ENCODE data around the gene LETM1.

Gene LETM1

DNA sequence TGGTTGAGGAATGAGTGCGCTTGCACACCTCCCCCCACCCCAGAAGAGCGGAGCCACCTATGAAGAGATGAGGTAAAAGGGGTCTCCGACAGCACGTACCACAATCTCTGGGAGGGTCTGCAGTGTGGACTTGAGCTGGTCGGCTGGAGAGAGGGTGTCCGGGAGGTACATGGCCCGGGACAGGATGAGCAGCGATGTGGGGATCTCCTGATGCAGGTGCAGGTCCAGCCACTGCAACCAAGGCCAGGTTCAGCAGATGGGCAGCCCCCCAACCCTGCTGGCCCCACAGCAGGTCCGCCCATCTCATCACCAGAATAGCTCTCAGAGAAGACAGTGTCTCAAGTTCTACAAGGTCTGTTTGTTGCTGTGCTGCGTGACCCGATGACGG, 32.4 kb downstream of the LETM1 start:
- DNase-seq: no peak

- no peak for DNase-seq
Observed at GRCh38 chr4:1822568-1823544, 33.1 kb downstream of the LETM1 start.

DNA sequence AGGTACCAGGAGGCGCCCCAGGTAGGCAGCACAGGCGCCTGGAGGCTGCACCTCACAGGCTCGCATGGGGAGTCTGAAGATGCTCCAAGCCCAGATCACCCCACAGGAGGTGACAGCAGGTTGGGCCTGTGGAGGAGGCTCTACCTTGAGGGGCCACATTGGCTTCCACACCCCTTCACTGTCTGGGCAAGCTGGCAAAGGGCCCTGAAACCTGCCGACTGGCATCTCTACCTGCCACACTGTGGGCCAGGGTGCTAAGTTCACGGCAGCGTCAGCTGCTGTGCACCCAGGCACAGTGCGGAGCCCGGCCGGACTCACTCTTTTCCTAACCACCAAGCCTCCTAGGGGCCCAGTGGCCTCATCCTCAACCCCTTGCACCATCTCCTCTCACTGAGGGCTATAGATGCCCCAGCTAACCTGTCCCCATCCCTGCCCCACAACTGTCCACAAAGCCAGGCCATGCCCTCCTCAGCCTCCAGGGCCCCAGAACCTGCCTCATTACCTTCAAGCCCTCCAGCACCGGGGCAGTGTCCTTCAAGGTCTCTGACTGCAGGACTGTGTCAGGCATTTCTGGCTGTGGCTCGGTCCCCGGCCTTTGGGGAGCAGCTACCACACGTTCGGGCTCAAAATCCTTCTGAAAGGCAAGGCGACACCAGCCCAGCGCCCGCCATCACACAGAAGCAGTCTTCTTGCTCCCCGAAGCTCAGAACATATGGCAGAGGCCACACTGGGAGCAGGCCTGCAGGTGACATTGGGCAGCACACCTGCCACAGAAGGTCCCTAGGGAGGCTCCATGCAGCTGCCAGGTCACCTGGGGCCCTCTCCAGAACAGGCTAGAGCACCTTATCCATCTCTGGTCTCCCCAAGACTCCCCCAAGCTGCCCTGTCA, 34.0 kb downstream of the LETM1 start:
- DNase-seq: no peak

GRCh38 chr4:1819816-1820215, 36.1 kb downstream of the LETM1 start:
- DNase-seq: no peak

DNA sequence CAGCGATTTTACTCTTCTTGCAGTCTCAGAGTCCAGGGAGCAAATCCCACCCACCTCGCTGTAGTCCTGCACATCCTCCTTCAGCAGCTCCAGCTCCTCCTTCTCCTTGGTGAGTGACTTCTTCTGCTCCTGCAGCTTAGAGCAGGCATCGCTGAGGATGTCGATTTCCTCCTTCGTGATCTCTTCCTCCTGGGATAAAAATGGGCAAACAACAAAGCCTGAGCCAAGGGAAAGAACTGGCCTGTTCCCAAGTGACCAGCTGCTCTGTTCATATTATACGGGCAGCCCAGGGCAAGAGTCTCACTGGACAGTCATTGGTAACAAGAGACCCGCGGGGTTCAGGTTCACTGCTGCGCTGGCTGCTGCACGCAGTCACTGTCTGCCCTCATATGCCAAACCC, 36.7 kb downstream of the LETM1 start:
- no peak for DNase-seq

DNA sequence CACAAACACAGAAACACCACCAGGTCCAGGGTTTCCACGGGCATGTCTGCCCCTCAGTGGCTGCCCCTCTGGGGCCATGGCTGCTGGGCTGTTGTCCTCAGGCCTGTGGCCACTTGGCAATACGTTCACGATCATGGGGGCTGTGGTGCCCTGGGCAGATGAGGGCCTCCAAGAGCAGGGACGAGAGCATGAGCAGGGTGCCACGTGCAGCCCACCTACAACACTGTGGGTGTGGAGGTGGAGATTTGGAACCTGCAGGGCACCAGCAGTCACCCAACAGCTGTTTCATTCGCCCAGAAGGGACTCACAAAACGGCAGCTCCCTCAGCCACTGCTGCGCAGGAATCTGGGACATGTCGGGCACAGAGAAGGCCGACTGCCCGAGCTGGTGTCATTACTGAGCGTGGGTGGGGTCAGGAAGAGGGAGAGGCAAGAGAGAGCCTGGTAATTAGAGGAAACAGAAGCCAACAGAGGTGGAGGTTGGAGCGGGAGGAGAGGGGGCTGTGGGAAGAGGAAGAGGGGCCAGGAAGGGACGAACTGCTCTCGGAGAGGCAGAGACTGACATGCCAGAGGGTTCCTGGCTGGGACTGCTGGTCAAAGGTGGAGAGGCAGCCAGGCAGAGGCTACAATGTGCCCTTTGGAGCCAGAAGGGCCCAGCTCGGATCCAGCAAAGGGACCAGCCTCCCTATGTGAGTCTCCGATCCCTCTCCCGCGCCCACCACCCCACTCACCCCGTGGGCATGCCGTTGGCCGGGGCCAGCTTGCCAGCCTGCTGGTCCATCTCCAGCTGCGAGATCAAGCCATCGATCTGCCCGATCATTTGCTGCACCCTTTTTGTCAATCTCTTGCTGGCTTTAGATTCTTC, 39.7 kb downstream of the LETM1 start:
- no peak for DNase-seq

- DNase-seq: no peak
Observed at GRCh38 chr4:1815096-1815996, 40.6 kb downstream of the LETM1 start.

GRCh38 chr4:1814453-1814852, 41.5 kb downstream of the LETM1 start:
- DNase-seq: no peak

DNA sequence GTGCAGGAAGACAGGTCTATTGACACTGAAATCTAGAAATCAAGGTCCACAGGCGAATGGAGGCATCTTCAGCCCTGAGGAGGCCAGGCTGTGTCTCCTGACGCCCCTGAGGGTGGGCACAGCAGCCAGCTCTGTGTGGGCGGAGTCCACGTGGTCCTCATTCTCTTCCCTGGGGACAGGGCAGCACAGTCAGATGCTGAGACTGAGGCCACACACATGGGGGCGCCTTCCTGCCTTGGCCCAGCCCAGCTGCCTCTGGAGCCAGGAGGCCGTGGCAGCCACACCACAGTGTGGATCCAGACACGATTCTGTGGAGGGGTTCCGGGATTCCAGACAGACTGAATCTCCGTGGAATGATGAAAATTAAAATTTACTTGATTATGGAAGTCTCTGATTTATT, 42.0 kb downstream of the LETM1 start:
- no peak for DNase-seq

DNA sequence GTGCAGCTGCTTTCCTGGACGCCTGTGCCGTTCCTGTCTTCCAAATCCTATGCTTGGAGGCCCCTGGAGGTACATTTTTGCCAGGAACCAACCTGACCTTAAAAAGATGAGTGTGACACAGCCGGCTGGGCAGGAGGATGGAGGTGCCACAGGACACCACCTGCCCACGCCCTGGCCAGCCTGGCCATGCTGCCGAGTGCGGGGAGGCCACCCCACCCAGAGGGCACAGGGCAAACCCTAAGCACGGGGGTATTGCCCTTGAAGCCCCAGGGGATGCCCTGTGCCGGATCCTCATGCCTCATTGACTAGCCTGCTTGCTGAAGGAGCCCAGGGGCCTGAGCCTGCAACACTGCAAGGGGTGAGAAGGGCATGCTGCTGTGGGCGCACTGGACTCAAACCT, 42.7 kb downstream of the LETM1 start:
- DNase-seq: no peak

DNA sequence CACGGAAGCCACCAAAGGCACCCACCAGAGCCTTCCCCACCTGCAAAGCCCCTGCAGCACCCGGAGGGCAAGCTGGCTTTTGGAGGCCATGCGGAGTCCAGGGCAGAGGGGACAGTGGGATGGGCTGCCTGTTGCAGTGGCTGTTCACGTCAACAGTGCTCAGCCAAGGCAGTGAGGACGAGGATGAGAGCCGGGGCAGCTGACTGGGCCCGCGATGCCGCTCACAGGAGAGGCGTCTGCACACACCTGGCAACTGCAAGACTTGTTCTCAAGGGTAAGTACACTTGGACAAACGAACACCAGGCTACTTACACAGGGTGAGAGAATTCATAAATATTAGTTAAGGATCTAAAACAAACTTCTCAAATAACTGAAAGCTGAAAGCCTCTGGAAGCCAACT, 43.2 kb downstream of the LETM1 start:
- DNase-seq: no peak

DNA sequence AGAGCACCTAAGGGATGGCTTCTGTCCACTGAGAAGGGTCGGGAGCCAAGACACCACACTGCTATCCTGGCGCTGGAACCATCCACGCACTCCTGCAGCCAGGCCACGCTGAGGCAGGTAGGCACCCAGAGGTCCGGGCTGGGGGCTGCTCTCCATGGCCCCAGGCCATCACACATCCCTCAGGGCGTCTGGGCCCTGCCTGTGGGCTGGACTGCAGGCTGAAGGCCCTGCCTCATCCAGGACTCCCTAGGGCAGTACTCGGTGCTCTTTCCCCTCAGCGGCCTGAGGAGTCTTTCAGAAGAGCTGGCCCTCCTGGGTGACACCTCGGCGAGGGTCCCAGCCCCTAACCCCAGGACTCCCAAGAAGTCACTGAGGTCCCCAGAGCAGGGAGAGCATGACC, 45.2 kb downstream of the LETM1 start:
- DNase-seq: no peak

DNA sequence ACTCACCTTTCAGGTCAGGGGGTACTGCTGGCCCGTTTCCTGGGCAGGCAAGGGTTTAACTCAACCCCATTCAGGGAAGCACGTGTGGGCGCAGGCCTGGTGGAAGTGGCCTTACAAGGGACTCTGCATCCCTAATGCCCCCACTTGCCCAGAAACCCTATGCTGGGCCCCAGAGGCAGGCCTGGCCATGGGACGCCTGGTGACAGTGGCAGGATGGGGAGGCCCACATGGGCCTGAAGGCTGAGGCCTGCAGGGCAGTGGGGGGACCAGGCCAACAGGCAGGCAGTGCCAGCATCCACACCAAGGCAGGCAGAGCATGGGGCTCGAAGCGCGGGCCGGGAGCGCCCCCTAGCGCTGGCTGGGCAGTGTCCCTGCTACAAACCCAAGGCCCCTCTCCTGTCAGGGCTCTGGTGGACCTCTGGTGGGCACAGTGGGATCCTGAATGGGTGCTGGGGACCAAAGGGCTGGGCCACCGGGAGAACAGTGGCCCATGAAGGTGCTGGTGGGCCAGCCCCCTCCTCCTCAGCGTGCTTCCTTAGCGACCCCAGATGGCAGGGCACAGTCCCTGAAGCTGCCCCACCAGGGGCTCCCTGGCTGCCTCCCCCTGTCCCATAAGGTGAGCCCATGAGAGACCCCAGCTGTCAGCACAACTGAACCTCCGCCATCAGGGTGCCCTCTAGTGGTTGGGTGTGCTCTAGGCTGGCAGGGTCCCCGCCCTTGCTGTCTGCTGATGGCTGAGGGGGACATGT, 46.0 kb downstream of the LETM1 start:
- peak; percentile 30 to 70 (median 45) for DNase-seq

DNA sequence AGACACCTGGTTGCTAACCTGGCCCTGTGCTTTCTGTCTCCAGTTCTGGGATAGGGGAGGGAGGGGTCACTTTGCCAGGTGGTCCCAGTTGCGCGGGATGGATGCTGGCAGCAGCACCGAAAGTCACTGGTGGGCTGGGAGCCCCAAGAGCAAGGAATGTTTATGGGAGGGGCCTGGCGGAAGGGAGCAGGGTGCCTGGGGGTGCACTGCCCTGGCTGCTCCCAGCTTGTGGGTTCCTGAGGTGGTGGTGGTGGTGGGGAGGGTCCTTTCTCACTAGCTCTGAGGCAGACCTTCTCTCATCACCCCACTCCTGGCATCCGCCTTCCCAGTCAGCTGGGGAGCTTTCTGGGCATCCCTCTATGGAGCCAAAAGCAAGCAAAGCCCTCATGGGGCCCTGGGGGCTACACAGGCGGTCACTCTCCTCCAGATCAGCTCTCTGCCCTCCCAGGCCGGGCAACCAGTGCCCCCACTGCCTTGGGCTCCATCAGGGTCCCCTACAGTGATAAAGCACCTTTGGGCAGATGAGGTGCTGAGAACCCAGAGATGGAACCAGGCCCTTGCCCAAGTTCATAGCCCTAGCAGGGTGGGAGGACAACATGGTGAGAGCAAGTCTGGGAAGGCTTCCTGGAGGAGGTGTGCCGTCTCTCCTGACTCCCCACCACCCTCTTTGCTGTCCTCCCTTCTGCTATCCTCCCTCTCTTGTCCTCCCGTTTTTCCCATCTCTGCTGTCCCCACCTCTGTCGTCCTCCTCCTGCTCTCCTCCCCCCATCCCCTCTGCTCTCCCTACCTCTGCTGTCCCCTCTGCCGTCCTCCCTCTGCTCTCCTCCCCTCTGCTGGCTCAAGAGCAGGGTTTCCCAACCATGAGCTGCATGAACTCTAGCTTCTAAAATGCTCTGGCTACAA, 46.9 kb downstream of the LETM1 start:
- no peak for DNase-seq

DNA sequence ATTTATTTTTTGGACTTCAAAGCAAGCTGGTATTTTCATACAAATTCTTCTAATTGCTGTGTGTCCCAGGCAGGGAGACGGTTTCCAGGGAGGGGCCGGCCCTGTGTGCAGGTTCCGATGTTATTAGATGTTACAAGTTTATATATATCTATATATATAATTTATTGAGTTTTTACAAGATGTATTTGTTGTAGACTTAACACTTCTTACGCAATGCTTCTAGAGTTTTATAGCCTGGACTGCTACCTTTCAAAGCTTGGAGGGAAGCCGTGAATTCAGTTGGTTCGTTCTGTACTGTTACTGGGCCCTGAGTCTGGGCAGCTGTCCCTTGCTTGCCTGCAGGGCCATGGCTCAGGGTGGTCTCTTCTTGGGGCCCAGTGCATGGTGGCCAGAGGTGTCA, 47.6 kb downstream of the LETM1 start:
- no peak for DNase-seq

GRCh38 chr4:1807332-1807777, 48.6 kb downstream of the LETM1 start:
- no peak for DNase-seq

- DNase-seq: no peak
Observed at GRCh38 chr4:1806596-1807331, 49.2 kb downstream of the LETM1 start.

DNA sequence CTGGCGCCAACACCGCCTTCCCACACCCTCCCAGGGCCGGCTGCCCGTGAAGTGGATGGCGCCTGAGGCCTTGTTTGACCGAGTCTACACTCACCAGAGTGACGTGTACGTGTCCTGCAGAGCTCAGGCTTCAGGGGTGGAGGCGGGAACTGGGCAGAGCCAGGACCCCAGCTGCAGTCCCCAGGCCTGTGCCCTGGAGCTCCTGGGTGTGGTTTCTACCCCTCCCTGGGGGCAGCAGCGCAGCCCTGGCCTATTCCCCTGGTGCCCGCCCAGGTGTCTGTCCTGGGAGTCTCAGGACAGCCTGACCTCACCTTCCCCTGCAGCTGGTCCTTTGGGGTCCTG, 49.8 kb downstream of the LETM1 start:
- no peak for DNase-seq
